ENCODE measurements around the gene CTSA.

Gene CTSA

DNA sequence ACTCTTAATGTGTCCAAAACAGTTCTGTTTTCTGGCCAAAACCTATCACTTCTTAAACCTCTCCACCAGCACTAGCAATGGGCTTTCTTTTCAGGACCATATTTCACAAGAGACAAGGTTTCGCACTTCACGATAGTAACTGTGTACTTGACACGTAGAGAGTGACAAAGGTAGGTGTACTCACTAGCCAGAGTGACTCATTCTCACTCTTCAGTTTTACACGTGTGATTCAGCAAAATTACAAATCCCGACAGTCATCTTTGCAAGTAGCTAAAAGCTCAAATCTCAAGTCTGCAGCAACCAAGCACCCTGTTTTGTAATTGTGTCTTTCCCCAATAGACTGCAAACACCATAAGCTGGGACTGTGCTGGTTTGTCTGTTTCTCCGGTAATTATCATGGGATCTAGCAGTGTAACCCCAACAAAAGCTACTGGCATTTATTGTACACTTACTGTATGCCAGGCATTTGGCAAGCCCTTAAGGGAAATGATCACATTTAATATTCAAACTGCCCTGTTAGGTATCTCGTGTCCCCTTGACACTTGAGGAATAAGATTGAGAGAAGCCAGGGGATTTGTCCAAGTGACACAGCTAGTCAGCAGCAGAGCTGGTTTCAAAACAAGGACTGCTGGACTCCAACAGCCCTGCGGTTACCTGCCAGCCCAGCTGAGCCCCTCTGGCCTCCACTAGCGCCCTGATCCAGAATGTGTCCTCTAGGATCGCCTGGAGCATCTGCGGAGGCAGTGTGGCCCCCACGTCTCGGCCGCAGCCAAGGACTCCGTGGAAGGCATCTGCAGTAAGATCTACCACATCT is 53.2 kb downstream of the CTSA start:
- no peak for DNase-seq

- DNase-seq: no peak
Measured at GRCh38 chr20:45944965-45945677, 54.0 kb downstream of the CTSA start.

DNA sequence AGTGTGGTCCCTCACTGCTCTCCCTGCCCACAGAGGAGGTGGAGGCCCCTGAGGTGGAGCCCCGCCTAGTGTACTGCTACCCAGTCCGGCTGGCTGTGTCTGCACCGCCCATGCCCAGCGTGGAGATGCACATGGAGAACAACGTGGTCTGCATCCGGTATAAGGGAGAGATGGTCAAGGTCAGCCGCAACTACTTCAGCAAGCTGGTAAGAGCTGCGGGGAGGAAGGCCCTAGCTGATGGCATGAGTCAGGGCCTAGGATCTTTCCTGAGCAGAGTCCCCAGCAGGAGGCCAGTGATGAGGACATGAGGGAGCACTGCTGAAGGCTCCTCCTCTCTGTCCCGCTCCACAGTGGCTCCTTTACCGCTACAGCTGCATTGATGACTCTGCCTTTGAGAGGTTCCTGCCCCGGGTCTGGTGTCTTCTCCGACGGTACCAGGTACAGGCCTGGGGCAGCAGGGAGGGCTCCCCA is 54.6 kb downstream of the CTSA start:
- DNase-seq: no peak

DNA sequence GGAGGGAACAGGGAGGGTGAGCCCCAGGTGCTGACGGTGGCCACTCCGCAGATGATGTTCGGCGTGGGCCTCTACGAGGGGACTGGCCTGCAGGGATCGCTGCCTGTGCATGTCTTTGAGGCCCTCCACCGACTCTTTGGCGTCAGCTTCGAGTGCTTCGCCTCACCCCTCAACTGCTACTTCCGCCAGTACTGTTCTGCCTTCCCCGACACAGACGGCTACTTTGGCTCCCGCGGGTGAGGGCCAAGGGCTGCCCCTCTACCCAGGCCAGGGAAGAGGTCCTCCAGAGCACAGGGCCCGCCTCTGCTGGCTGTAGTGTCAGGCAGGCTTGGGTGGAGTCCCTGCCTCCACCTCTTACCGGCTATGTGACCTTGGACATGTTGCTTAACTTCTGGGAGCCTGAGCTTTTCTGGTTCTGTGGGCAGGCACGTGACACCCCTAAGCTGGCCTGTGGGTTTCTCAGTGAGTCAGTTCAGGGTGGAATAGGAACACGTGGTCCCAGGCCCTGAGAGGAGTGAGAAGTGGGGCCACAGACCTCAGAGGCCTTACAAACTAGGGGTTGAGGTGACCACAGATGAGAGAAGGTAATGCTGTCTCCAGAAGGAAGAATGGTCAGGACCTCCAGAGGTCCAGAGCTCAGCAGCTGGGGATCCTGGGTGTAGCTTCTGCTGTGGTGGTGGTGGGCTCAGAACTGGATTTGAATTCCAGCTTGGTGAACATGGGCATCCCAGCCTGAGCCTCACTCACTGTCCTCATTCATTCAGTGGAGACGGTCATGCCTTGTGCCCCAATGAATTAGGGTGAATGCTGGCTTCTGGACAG is 55.2 kb downstream of the CTSA start:
- no peak for DNase-seq

GRCh38 chr20:45947110-45947866 is 56.2 kb downstream of the CTSA start:
- no peak for DNase-seq

- DNase-seq: no peak
Measured at GRCh38 chr20:45948261-45948733, 57.2 kb downstream of the CTSA start.

Measured in NCI-H2171 (cell line).